Measurements from ENCODE around the gene GMDS. TPM values are rescaled to one million over a fixed set of nuclear protein-coding genes. Genes with fewer than 3 reads are reported as not detected.
A peak's percentile ranks its signal among the peaks of the same experiment; 100 is the strongest.

Gene GMDS
- total and polyA plus RNA-seq, 2 of the 4 experiments (the other 2 are of a cell fraction), result 7.3 to 21.9 TPM

DNA sequence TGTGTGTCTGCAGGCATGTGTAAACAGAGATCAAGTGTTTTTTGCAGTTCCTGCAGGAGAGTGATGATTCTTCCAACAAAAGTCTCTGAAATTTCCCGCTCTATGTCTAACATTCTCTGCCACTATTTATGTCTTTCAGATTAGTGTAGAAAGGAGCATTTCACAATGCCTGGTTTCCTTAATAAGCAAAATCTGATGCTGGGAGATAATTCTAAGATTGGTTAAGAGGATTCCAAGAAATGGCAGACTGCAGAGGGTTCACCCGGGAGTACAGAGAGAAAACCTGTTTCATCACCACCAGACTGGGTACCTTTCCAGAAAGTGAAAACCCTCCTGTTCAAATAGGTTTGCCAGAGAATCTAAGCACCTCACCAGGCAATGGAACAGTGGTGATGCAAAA is 573.0 kb downstream of the GMDS start:
- H3K4me1 ChIP-seq (ENCODE audit: control insufficient read depth, insufficient read depth, low read length), result peaks cover 19% of the 10 kb centered on the region
- no peaks in the 10 kb centered on the region for H3K9me3 ChIP-seq (ENCODE audit: control insufficient read depth, insufficient read depth, low read length)
- H3K79me1 ChIP-seq (ENCODE audit: low read depth in 1 of 2, low read length in 2 of 2), result no peaks in the 10 kb centered on the region; a peak in 1 of 4 replicates
- H4K91ac ChIP-seq (ENCODE audit: insufficient read depth, low read depth, low read length), result no peak overlapping the region
- dilution Hi-C loops (cut with HindIII; ENCODE audit: low sequenced_read_pairs, unreplicated experiment), result no loop called here
- no peak overlapping the region for H2AK9ac ChIP-seq (replicated peaks; ENCODE audit: low read depth, low read length, poor library complexity)
- H2BK15ac ChIP-seq (ENCODE audit: low read depth, low read length), result no peak overlapping the region
- no peaks in the 10 kb centered on the region for H4K20me1 ChIP-seq (ENCODE audit: insufficient read depth, low read length)
- peak; percentile 46 for ATAC-seq (ENCODE audit: low read depth)
- H3K14ac ChIP-seq (replicated peaks; ENCODE audit: low read depth, low read length), result no peak overlapping the region
- H3K56ac ChIP-seq (ENCODE audit: extremely low read depth, insufficient read depth, low read length), result no peak overlapping the region
- H3K9me1 ChIP-seq (ENCODE audit: insufficient read depth, low read length), result no peaks in the 10 kb centered on the region
- no CpG with 5 or more reads among the region's 2 CpGs for WGBS, 2 experiments (ENCODE audit: extremely low coverage in 2 of 2, insufficient read length in 1 of 2)
- no peak overlapping the region for H2BK20ac ChIP-seq (ENCODE audit: low read depth, low read length)
- H4K5ac ChIP-seq (ENCODE audit: low read depth, low read length), result no peak overlapping the region; the same call in 1 of the 2 replicates
- H3K4me3 ChIP-seq (ENCODE audit: insufficient read depth, low read depth, low read length), result no peak overlapping the region
- BruUV-seq (replicated peaks), result no TSS peak
- H2AFZ ChIP-seq (replicated peaks; ENCODE audit: low read length, poor library complexity), result no peak overlapping the region
- H3K4me2 ChIP-seq (ENCODE audit: low read depth, low read length), result no peak overlapping the region
- no peaks in the 10 kb centered on the region for H3K36me3 ChIP-seq (ENCODE audit: control insufficient read depth, insufficient read depth, low read length)
- H2AK5ac ChIP-seq (ENCODE audit: low read depth, low read length), result no peak overlapping the region
- H3K27ac ChIP-seq (ENCODE audit: insufficient read depth, low read length), result no peak overlapping the region
- in situ Hi-C loops (cut with MboI; ENCODE audit: low sequenced_read_pairs), result no loop called here
- peak; percentile 31 for DNase-seq
- intact Hi-C loops (cut with micrococcal nuclease), result loop anchor here (2.0 kb wide), 1 partner anchor 14 kb away; no protein-coding TSS in a partner anchor
- ChIA-PET POLR2A (ENCODE audit: unreplicated experiment) (no interaction called here), CTCF (no interaction called here)
- H2BK120ac ChIP-seq (ENCODE audit: low read depth, low read length), result peak overlapping the region; percentile 35; the same call in 1 of the 2 replicates
- no peak overlapping the region; the same call in 1 of the 2 replicates for H3K4ac ChIP-seq (ENCODE audit: low read depth, low read length)
- H2BK5ac ChIP-seq (ENCODE audit: low read depth, low read length, poor library complexity, severe bottlenecking), result no peak overlapping the region
- H3K23ac ChIP-seq (ENCODE audit: low read depth, low read length), result no peak overlapping the region
- no peak for TF ChIP-seq BHLHE40 (IDR thresholded peaks at IDR 0.05; ENCODE audit: low read depth, low read length)
- TF ChIP-seq MAFK (IDR thresholded peaks at IDR 0.05; ENCODE audit: low read depth, low read length), result no peak
- TF ChIP-seq SMC3 (IDR thresholded peaks at IDR 0.05; ENCODE audit: low read depth, low read length), result no peak
- TF ChIP-seq FOS (IDR thresholded peaks at IDR 0.05; ENCODE audit: low read depth, low read length), result no peak
- no peak for TF ChIP-seq CHD1 (IDR thresholded peaks at IDR 0.05; ENCODE audit: low read depth, low read length)
- TF ChIP-seq NFE2L2 (IDR thresholded peaks at IDR 0.05; ENCODE audit: low read depth, low read length), result no peak
- TF ChIP-seq RFX5 (IDR thresholded peaks at IDR 0.05; ENCODE audit: low read depth, low read length), result no peak
- H3K9ac ChIP-seq (ENCODE audit: low read depth, low read length), result no peak overlapping the region
- H3K27me3 ChIP-seq (ENCODE audit: control insufficient read depth, insufficient read depth, low read length), result no peaks in the 10 kb centered on the region
- H3K18ac ChIP-seq (ENCODE audit: low read depth, low read length), result no peak overlapping the region; the same call in 1 of the 2 replicates
- no peak overlapping the region for H4K8ac ChIP-seq (ENCODE audit: low read depth in 2 of 2, low read length in 2 of 2)
